ENCODE results near the gene IMPA2.

- TF ChIP-seq EP300 (IDR thresholded peaks at IDR 0.05; ENCODE audit: borderline replicate concordance in 1 of 2, low read depth in 2 of 2, low read length in 2 of 2) = no peak
- no peak for TF ChIP-seq CTCF (IDR thresholded peaks at IDR 0.05; ENCODE audit: control extremely low read depth in 1 of 3, insufficient read depth in 1 of 3, low read depth in 1 of 3, low read length in 3 of 3)
- no peak for TF ChIP-seq POLR2A (IDR thresholded peaks at IDR 0.05; ENCODE audit: control extremely low read depth in 1 of 2, low read depth in 2 of 2, low read length in 2 of 2)
- no peak for TF ChIP-seq CEBPB (IDR thresholded peaks at IDR 0.05; ENCODE audit: low read depth, low read length)
- TF ChIP-seq RFX5 (IDR thresholded peaks at IDR 0.05; ENCODE audit: borderline replicate concordance, low read depth, low read length) = no peak
- no peak for TF ChIP-seq SIN3A (conservative IDR thresholded peaks at IDR 0.05 in 1 of 2, IDR thresholded peaks at IDR 0.05 in 1 of 2; ENCODE audit: low read depth in 1 of 2, low read length in 2 of 2)
- TF ChIP-seq EGR1 (IDR thresholded peaks at IDR 0.05; ENCODE audit: borderline replicate concordance, low read depth, low read length) = no peak
- TF ChIP-seq SUZ12 (IDR thresholded peaks at IDR 0.05; ENCODE audit: low read length) = no peak
- no peak for TF ChIP-seq CHD2 (IDR thresholded peaks at IDR 0.05; ENCODE audit: low read length)
- no peak for TF ChIP-seq JUND (IDR thresholded peaks at IDR 0.05; ENCODE audit: low read length)
These were observed 86.4 kb downstream of the IMPA2 start for GRCh38 chr18:12067671-12068070.

All from H1 (cell line).